HuH-7 (cell line): ENCODE measurements around the gene RPTN.
A peak's percentile ranks its signal among the peaks of the same experiment; 100 is the strongest.
"Not testable (repeated sequence)": the region's sequence is repeated elsewhere in the genome, so short reads cannot be mapped to it uniquely, and the experiment has no call there.

Experiments
- DNase-seq: peaks from one replicate; pipeline ENCODE4 v3.0.0; 2011; ENCODE audit warnings: low spot score

The RPTN gene

GRCh38 chr1:152164517-152165136, 5.6 kb upstream of the RPTN start:
- no peak for DNase-seq

GRCh38 chr1:152162792-152163463, 3.9 kb upstream of the RPTN start:
- DNase-seq: no peak

DNA sequence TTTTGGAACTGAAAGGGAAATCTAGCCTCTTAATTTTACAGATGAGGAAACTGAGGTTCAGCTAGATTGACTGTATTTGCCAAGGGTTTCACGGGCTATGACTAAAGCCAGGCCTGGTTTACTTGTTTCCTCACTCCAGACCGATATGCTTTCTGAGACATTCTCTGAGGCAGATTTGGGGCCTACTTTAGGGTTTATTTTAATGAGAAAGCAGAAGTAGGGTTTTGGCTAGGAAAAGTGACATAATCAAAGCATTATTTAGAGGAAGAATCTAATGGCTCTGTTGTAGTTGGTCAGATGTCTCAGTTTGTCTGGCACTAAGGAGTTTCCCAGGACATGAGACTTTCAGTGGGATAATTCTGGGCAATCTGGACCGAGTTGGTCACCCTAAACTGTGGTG, 1.5 kb upstream of the RPTN start:
- DNase-seq: no peak

DNA sequence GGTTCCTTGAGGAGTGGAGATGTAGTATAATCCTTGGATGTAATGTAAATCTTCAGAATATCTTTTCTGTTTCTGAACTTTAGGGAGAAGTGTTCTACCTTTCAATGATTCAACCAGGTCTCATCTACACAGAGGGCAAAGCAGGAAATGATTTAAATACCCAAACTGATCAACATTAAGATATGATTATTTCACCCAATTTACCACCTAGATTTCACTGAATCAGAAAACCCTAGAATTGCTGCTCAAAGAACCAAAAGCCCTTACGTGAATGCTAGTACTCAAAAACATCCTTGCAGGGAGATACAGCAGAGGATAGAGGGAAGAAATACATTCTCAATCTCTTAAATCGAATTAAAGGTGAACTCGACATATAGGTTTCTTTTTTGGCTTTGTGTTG, 5.0 kb downstream of the RPTN start:
- no peak for DNase-seq

GRCh38 chr1:152151646-152152045, 7.4 kb downstream of the RPTN start:
- DNase-seq: no peak

DNA sequence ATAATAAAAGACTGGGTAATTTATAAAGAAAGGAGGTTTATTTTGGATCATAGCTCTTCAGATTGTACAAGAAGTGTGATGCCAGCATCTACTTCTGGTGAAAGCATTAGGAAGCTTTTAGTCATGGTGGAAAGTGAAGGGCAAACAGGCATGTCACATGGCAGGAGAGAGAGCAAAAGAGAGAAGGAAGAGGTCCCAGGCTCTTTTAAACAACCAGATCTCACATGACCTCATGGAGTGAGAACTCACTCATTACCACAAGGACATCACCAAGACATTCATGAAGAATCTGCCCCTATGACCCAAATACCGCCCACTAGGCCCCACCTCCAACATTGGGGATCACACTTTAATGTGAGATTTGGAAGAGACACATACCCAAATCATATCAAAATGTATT, 10.0 kb downstream of the RPTN start:
- no peak for DNase-seq

- DNase-seq: no peak
Observed at GRCh38 chr1:152148051-152148450, 11.0 kb downstream of the RPTN start.

DNA sequence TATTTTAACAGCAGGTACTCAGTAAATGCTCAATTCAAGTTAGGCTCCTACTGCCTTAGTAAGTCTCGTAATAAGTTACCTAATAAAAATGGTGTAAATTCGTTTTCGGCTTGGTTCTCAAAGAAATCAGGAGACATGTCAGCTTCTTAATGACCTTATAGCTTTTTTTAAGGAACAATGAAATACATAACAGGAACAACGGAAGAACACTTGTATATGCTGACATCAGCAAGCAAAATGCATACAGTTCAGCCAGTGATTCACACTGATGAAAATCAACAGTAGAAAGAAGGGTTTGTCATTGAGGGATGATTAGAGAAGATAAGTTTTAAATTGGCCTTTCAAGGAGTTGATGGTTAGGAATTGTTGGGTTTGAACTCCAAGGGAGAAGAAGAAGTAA, 13.3 kb downstream of the RPTN start:
- DNase-seq: no peak

DNA sequence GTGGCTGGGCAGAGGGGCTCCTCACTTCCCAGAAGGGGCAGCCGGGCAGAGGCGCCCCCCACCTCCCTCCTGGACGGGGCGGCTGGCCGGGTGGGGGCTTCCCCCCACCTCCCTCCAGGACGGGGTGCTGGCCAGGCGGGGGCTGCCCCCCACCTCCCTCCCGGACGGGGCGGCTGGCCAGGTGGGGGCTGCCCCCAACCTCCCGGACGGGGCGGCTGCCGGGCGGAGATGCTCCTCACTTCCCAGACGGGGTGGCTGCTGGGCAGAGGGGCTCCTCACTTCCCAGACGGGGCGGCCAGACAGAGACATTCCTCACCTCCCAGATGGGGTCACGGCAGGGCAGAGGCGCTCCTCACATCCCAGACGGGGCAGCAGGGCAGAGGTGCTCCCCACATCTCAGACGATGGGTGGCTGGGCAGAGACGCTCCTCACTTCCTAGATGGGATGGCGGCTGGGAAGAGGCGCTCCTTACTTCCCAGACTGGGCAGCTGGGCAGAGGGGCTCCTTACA, 14.3 kb downstream of the RPTN start:
- DNase-seq: not testable (repeated sequence)

- DNase-seq: no peak
Observed at GRCh38 chr1:152143150-152143887, 15.7 kb downstream of the RPTN start.

DNA sequence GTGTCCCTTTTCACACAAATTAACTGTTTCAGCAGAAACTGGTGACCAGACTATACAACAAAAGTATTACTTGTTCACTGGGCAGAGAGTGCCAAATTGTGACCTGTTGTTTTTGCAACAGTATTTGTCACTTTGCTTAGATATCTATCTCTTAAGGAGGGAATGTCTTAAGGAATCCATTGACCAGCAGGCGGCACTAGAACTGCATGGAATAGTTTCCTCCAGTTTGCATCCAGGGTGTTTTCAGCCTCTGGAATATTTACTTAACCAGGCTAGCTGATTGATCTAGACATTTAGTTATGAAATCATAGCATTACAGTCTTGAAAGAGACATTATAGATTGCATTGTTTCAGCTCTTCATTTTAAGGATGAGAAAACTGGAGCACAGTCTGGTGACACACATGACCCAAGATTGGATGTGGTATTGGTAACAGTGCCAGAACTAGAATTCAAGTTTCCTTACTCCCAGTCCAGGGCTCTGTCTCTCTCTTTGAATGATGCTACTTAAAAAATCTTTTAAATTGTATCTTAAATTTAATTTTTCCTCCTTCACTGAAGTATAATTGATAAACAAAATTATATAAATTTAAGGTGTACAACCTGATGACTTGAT, 16.9 kb downstream of the RPTN start:
- DNase-seq: peak; percentile 14

GRCh38 chr1:152137215-152137614, 21.8 kb downstream of the RPTN start:
- DNase-seq: no peak

- no peak for DNase-seq
Observed at GRCh38 chr1:152130186-152130585, 28.8 kb downstream of the RPTN start.

GRCh38 chr1:152127673-152128072, 31.4 kb downstream of the RPTN start:
- DNase-seq: no peak

DNA sequence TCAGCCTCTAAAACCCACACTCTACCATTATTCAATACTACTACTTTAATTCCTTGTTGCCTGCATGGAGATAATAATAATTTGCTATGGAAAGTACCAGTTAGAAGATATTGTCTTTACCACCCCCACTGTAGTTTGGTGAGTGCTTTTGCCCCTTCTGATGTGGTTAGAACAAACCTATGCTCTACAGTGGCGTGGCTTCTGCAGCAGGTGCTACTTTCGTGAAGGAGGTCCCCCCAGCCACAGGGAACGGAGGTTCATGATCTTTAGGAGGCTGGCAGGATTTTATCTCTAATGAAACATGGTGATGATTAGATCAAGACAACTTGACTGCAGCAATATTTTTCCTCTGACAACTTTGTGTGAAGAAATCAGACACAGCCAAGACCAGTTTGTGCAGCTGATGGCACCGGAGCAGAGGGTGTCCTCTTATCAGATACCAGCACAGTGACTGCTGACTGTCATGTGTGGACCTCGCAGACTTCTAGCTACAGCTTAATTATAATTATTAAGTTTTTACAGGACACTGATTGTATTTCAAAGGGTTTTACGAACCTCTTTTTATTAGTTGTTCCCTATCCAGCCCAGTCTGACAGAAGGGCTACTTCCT, 33.1 kb downstream of the RPTN start:
- no peak for DNase-seq

- DNase-seq: no peak
Observed at GRCh38 chr1:152118915-152119314, 40.1 kb downstream of the RPTN start.

DNA sequence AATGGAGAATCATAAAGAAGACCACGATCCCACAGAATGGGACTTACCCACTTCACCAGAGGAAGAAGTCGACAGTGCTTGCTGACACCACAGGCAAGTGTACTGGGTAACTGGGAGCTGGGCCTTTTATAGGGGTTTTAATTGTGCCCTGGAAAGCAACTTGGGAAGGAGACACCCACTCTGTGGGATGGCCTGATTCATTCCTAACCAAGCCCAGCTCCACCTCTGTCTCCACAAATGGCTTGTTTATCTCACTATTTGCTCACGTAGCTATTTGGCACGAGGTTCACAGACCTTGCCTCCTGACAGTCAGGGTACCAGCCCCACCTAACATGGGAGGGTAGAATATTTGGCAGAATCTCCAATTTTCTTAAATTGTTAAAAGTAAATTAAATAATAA, 43.7 kb downstream of the RPTN start, which contains the start of gene TCHH:
Gene TCHH, minus strand, starts transcription at position 101 of the 400 bp plus-strand sequence. CDS start 1,364 bp downstream, outside the sequence.
- no peak for DNase-seq

GRCh38 chr1:152112885-152113432, 46.1 kb downstream of the RPTN start:
- DNase-seq: no peak

DNA sequence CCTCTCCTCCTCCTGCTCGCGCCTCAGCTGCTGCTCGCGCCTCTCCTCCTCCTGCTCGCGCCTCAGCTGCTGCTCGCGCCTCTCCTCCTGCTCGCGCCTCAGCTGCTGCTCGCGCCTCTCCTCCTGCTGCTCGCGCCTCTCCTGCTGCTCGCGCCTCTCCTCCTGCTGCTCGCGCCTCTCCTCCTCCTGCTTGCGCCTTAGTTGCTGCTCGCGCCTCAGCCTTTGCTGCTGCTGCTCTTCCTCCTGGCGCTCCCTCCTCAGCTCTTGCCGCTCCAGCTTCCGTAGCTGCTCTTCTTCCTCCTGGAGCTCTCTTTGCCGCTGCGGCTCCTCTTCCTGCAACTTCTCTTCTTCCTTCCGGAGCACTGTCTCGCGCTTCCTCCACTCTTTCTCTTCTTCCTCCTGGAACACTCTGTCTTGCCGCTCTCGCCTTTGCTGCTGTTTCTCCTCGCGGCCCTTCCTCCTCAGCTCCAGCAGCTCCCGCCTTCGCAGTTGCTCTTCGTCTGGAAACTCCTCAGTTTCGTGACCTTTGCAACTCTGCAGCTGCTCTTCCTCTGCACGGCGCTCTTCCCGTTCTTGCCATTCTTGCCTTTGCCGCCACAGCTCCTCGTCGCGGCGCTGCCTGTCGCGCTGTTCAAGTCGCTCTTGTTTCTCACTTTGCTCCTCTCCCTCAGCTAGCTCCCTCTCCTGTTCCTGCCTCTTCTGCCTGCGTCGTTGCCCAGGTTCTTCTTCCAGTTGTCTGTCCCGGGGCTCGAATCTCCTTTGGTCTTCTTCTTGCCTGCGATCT, 46.7 kb downstream of the RPTN start:
- no peak for DNase-seq

- DNase-seq: no peak
Observed at GRCh38 chr1:152111515-152111968, 47.5 kb downstream of the RPTN start.
